Middle frontal gyrus (tissue), 1 donor: ENCODE data around the gene NRSN2.

Source experiments
- DNase-seq: peaks from one replicate; pipeline ENCODE4 v3.0.0-alpha.2; 2015; ENCODE audit warnings: low spot score; ENCODE audit errors: extremely low spot score

NRSN2 gene, protein sequence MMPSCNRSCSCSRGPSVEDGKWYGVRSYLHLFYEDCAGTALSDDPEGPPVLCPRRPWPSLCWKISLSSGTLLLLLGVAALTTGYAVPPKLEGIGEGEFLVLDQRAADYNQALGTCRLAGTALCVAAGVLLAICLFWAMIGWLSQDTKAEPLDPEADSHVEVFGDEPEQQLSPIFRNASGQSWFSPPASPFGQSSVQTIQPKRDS

DNA sequence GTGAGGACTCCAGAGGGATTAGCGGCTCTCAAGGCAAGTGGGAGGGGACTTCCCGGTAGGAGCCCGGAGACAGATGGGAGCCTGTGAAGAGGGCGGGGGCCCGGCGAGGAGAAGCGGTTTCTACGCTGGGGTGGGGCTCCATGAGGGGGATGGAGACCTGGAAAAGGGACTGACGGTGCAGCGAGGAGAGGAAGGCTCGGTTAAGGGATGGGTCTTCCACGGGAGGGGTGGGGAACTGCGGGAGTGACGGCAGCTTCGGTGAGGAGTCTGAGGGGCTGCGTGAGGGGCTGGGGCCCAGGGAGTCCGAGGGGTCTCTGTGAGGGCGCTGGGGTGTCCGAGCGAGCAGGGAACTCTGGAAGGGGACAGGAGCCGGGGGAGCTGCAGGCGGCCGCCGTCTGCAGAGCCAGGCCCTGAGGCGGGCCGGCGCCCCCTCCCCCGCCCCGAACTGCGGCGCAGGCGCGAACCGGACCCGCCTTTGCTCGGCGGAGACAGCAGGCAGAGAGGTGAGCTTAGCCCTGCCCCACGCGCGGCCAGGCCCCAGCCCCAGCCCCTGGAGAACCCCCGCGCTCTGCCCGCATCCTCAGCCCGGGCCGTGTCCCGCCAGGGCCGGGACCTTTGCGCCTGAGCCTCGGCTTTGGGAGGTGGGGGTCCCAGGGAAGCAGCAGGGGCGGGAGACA is at the start of gene NRSN2:
TSS of gene NRSN2 (plus strand) at position 472 of the 677 bp plus-strand sequence. CDS start 2,533 bp downstream, outside the sequence.
- DNase-seq, result peak; percentile 54

DNA sequence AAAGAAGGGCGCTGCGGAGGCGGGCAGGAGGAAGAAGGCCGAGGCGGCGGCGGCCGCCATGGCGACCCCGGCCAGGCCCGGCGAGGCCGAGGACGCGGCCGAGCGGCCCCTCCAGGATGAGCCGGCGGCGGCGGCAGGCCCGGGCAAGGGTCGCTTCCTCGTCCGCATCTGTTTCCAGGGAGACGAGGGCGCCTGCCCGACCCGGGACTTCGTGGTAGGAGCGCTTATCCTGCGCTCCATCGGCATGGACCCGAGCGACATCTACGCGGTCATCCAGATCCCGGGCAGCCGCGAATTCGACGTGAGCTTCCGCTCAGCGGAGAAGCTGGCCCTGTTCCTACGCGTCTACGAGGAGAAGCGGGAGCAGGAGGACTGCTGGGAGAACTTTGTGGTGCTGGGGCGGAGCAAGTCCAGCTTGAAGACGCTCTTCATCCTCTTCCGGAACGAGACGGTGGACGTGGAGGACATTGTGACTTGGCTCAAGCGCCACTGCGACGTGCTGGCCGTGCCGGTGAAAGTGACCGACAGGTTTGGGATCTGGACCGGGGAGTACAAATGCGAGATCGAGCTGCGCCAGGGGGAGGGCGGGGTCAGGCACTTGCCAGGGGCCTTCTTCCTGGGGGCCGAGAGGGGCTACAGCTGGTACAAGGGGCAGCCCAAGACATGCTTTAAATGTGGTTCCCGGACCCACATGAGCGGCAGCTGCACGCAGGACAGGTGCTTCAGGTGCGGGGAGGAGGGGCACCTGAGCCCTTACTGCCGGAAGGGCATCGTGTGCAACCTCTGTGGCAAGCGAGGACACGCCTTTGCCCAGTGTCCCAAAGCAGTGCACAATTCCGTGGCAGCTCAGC is 48.8 kb upstream of the NRSN2 start:
- peak; percentile 36 for DNase-seq

DNA sequence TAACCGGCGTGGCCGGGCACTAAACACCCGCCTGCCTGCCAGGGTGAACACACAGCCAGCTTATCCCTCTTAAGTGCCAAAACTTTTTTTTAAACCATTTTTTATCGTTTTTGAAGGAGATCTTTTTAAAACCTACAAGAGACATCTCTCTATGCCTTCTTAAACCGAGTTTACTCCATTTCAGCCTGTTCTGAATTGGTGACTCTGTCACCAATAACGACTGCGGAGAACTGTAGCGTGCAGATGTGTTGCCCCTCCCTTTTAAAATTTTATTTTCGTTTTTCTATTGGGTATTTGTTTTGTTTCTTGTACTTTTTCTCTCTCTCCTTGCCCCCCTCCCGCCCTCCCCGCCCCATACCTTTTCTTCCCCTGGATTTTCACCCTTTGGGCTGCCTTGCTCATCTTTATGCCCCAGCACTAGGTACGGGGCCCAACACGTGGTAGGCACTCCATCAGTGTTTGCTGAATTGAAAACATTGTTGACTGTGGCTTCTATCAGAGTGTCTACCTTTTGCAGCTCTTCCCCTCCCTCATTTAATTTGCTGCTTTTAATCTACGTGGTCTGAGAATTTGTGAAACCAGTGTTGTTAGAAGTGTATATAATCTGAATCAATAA is 48.0 kb upstream of the NRSN2 start:
- no peak for DNase-seq

DNA sequence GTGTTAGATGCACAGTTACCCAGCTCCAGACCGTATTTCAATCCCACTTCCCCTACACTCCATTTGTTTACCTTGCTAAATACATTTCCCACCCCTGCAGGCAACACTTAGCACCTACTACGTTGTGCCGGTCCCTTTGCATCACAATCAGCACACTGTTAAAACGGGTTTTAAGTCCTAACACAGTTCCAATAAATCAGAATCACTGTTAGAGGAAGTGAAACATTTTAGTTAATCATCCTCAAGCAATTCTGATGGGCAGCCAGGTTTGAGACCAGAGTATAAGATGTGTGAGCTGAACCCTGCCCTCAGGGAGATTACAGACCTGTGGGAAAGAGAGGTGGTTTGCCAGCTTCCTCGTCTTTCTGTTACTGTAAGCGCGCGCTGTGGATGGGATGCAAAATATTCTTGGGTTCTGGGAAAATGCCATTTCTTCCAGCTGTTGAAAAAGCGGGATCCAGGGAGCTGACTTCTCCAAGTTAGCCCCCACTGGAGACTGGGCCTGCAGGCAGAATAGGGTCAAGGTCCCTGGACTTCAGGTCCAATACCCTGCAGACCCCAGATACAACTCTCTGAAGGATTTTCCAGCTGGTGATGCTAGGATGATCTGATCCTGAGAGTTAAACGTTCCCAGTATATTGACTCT is 46.4 kb upstream of the NRSN2 start:
- no peak for DNase-seq

DNA sequence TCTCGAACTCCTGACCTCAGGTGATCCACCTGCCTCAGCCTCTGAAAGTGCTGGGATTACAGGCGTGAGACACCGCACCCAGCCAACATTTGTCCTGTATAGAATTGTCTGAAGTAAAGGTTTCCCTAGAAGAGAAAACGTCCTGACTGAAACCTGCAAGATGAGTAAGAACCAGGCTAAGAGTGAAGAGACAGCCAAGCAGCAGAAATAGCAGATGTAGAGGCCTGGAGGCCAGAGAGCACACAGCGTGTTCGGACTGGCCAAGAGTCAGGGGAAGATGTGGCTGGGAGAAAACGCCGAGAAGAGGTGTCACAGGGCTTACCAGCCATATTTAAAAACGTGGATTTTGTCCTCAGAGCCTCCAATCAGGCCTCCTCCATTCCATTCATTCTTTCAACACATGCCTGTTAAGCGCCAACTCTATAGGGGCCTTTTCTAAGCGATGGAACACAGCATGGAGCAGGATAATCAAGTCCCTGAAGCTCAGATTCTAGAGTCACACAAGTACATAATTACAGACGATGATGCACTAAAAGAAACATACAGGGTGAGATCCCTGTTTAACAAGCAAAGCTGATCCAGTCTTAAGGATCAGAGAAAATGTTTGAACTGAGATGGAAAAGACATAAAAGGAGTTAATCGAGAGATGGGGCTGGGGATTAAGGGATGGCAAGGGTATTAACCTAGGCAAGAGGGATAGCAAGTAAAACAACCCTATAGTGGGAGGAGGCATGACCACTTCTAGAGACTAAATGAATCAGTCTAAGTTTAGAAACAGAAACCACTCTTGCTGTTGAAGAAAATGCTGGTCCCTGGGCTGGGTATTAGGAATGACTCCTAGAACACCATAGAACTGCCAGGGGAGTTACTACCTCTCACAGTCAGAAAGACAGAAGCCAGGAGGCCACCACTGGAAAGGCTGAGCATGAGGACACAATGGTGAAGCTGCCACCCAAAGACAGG is 44.7 kb upstream of the NRSN2 start:
- DNase-seq, result no peak

DNA sequence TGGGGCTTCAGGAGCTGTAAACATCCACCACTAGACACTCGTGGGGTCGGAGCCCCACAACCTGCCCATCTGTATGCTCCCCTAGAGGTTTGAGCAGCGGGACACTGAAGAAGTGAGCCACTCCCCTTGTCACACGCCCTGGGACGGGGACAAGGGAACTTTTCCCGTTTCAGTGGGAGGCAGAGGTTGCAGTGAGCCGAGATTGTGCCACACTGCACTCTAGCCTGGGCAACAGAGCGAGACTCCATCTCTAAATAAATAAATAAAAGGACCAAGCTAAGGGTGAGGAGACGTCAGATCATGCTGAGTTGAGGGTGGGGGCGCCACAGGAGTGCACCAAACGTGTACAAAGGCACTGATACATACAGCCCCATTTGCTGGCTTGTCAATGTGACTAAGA is 41.2 kb upstream of the NRSN2 start:
- no peak for DNase-seq

DNA sequence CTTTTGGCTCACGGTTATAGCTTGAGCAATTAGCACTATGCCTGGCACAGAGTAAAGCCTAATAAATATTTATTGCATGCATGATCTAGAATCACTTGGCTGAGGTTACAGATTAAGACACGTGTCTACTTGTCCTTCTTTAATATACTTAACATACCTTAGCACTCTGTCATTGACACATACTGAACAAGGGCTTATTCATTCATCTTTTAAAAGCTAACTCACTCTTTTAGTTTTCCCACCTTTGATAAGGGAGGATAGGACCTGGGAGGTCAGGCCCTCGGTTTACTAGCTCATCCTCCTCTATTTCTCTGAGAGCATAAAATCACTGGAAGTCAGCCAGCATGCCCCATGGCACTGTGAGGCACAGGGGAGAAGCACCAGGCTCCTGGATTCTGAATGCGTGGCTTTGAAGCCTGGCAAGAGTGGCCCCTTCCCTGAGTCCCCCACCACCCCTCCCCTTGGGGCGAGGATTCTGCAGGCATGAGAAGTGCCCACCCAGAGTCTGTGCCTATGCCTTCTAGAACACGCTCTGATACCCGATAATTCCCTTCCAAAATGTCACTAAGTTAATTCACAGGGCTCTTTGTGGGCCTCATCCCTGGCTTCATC is 38.4 kb upstream of the NRSN2 start:
- DNase-seq, result no peak

DNA sequence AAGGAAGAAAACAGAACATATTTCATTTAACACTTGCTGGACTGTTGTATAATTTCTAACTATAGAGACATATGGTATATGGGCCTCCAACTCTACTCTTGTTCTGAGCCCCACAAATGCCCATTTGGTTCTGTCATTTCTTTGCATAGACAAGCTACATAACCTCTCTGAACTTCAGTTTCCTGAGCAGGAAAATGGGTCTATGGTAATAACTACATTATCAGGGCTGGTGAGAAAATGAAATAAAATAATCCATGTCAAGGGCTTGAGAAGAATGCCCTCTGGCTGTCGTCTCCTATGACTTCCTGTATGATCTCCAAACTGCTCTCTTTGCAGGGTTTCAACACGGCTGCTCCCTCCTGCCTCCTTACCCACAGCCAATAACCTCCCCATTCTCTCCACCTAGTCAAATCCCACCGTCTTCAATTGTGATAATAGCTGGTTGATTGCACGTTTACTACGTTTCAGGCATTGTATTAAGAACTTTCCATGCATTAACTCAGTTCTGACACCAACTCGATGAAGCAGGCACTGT is 37.5 kb upstream of the NRSN2 start:
- DNase-seq, result no peak

DNA sequence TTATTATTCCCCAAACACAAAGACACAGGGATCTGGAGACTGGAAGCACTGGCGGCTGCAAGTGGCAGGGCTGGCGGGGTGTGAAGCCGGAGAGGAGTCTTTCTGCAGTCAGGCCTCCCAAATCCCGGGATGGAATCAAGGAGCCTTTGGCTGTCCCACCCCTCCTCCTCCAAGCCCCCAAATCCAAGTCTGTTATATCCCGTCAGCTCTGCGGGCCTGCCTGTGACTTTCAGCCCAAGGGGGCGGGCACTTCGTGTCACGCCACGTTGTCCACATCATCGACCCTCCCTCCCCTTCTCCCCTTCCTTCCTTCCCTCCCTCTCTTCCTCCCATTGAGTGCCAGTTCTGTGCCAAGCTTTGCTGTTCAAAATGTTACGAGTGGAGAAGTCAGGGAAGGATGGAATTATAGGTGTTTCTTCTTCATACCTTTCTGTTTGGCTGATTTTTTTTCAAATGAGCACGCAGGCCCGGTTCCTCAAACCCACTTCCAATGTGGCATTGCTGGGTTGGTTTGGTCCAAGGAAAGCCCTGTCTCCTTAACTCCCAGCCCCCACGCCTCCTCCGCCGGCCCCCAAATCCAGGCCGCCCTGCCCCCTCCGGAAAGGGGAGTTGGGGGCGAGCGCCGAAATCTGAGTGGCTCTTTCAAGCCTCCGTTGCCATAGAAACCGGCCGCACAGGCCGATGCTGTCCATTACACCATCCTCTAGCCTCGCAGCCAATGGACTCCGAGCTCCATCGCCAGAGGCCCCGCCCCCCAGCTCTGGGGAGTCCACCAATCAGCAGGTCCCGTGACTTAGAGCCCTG is 36.9 kb upstream of the NRSN2 start:
- peak; percentile 100 for DNase-seq

DNA sequence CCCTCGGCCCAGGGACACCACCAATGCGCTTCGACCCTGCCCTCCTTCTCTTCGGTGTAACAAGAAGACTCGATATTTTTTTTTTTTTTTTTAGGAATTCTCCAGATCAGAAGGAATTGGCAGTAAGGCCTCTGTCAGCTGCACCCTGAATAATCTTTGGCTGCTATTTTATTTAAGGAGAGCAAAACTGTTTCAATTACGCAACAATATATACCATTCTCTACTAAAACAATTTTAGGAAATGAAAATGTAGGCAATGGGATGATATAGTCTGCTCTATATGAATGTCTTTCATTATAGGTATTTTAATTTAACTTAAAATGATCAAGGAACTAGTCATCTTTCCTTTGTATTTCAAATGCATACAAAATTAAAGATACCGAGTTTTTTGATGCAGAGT is 36.3 kb upstream of the NRSN2 start:
- DNase-seq, result no peak

DNA sequence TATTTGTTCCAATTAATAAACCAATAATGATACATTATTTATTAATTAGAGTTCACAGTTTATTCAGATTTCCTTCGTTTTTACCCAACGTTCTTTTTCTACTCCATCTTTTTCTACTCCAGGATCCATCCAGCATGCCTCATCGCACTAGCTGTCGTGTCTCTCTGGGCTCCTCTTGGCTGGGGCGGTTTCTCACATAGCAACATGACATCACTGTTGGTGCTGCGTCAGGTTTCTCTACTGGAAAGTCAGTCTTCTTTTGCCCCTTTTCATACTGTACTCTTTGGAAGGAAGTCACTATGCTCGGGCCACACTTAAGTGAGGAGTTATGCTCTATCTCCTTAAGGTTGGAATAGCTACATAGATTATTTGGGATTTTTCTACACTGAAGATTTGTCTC is 35.3 kb upstream of the NRSN2 start:
- DNase-seq, result no peak

DNA sequence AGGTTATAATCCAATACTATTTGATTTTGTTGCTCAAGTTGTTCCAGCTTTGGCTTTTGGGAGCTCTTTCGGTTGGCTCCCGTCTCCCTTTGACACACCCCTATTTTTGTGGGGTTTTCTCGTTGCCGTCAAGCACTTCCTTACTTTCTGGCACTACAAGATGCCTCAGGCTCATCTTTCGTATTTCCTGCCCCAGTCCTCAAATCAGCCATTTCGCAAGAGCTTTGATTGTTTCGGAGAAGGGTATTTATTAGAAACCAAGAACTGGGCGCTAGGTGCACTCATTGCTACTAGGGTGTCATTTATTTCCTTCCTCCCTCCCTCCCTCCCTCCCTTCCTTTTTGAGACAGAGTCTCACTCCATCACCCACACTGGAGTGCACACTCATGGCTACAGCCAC is 34.8 kb upstream of the NRSN2 start:
- no peak for DNase-seq

DNA sequence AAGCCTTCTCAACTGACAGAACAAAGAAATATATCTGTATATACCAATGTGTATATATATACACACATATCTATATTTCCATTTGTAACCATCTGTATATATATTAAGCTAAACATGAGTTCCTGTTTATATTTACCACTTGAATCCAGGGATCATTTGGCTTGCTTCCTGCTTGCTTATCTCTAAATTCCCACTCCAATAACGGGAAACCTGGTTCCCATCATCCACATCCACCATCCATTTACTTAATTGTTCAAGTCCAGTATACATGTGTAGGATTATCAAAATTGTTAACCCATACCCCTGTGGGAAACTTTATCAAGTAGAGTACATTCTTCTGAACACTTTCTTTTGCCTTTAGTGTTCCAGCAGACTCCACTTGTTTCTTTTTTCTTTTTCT is 34.0 kb upstream of the NRSN2 start:
- no peak for DNase-seq

DNA sequence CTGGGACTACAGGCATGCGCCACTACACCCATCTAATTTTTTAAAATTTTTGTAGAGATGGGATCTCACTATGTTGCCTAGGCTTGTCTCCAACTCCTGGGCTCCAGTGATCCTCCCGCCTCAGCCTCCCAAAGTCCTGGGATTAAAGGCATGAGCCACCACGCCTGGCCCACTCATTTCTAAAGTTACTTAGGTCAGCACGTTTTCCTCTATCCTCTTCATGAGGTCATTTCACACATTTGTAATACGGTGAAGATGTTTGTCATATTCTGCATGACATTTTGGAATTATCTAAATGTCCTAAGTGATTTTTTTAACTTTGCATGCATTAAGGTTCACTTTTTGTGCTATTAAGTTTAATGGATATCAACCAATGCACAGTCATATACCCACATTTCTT is 33.5 kb upstream of the NRSN2 start:
- DNase-seq, result no peak

DNA sequence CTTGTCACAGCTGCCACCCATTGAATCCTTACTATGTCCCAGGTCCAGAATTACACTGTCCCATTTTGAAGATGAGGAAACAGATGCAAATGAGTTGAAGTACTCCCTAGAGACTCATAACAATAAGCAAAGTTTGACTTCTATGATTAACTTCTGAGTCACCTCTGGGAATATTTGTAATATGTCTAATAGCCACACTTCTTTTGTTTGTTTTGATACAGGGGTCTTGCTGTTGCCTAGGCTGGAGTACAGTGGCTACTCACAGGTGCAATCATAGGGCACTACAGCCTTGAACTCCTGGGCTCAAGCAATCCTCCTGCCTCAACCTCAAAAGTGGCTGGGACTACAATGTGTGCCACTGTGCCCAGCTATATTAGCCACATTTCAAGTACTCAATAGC is 33.0 kb upstream of the NRSN2 start:
- no peak for DNase-seq

DNA sequence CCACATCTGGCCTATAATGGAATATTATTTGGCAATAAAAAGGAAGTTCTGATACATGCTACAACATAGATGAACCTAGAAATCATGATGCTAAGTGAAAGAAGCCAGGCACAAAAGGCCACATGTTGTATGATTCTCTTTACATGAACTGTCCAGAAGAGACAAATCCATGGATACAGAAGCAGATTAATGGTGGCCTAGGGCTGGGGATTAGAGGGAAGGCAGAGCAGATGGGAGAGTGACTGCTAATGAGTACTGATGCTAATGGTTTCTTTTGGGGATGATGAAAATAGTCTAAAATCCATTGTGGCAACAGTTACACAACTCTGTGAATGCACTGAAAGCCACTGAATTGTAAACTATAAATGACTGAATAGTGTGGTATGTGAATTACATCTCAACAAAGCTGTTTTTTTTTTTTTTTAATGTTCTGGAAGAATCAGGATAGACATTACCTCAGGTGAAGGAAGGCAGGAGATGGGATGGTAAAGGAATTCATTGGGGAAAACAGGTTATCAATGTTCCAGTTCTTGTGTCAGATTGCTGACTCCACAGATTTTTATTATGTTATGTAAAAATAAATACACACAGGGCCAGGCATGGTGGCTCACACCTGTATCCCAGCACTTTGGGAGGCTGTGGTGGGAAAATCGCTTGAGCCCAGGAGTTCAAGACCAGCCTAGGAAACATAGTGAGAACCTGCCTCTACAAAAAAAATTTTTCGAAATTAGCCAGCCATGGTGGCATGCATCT is 30.4 kb upstream of the NRSN2 start:
- no peak for DNase-seq

DNA sequence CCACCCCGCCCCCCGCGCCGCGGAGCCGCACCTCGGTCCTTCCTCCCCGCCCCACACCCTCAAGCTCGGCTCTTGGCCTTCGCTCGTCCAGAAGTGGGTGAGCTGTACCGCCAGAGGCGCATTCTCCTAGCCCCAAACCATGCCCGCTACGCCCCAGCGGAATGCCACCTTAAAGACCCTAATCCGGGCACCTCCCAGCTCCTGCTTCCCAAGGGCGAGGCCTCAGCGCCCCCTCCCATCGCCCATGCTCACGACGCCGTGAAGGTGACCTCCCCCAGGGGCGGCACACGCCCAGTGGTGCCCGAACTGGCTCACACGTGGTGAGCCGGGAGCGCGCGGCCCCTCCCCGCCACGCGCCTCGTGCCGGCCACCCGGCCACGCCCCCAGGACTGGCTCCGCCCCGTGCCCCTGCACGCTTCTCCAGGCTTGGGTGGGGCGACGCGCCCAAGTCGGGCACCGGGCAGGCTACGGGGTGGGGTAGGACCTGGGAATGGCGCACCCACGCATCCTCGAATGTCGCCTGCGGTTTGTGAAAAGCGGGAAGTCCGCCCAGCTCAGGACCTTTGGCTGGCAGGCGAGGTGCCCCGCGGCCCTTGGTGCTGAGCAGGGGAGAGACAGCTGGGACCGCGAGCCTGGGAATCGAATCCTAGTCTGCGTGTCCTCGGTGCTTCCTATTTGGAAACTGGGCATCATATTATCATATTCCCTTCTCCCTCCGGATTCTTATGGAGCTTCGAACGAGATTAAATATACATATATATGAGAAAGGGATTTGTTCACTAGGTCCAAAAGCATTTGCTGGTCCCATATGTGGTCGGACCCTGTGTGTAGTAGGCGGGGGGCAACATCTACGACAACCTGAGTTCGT is 22.5 kb upstream of the NRSN2 start:
- DNase-seq, result peak; percentile 68
